ENCODE data around the gene ATG14. TPM values are rescaled to one million over a fixed set of nuclear protein-coding genes. Genes with fewer than 3 reads are reported as not detected.

The ATG14 gene
- total and polyA plus RNA-seq, 2 experiments from 2014 or later, result 7.3 to 15.2 TPM

GRCh38 chr14:55332654-55333570 lies 78.7 kb downstream of the ATG14 start (continued):
- TF ChIP-seq ZNF462 (CRISPR knock-in tag; IDR thresholded peaks at IDR 0.05) (no peak), EZH2 (IDR thresholded peaks at IDR 0.05; ENCODE audit: low read depth, unreplicated experiment) (no peak), NANOG (IDR thresholded peaks at IDR 0.05; ENCODE audit: borderline replicate concordance) (no peak), ZNF114 (CRISPR knock-in tag; IDR thresholded peaks at IDR 0.05) (no peak)
- TF ChIP-seq, protein P1, sequence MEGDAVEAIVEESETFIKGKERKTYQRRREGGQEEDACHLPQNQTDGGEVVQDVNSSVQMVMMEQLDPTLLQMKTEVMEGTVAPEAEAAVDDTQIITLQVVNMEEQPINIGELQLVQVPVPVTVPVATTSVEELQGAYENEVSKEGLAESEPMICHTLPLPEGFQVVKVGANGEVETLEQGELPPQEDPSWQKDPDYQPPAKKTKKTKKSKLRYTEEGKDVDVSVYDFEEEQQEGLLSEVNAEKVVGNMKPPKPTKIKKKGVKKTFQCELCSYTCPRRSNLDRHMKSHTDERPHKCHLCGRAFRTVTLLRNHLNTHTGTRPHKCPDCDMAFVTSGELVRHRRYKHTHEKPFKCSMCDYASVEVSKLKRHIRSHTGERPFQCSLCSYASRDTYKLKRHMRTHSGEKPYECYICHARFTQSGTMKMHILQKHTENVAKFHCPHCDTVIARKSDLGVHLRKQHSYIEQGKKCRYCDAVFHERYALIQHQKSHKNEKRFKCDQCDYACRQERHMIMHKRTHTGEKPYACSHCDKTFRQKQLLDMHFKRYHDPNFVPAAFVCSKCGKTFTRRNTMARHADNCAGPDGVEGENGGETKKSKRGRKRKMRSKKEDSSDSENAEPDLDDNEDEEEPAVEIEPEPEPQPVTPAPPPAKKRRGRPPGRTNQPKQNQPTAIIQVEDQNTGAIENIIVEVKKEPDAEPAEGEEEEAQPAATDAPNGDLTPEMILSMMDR (conservative IDR thresholded peaks at IDR 0.05; ENCODE audit: low read depth in 2 of 2), result no peak

All from GM23338 (cell line).